ENCODE results near the gene GIN1.
"Not testable (repeated sequence)": the region's sequence is repeated elsewhere in the genome, so short reads cannot be mapped to it uniquely, and the experiment has no call there.

GIN1 gene

DNA sequence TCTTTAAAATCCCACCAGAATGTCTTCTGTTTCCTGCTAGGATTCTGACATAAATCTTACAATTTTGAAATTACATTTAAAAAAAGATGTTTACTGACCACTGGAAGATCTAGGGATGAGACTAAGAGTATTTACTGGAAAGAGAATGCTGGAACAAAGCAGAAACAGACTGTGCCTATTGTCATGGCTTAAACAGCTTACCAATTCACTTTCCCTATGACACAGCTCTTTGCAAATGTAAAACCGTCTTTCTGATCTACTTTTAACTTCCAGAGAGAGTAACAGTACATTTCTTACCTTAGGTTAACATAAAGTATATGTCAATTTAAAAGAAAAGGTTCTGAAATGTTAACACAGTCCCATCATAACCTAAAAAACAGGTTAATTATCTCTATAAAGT is 10.7 kb downstream of the GIN1 start:
- no peak for ATAC-seq
- DNase-seq, result no peak

DNA sequence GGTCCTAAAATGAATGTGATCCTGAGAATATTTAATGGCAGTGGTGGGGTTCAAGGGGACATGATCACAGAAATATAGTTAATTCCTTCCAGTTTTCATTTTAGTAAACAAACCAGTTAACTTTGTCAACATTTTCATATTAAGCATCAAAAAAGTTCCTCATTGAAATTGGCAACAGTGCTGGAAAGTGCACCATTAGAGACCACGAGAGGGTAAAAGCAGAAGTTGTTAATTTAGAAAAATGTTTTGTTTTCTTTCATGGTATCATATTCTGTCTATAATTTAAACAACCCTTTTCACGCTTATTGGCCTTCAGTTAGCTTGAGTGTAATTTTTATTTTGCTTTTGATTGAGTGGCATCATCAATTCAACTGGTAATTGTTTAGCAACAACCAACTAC is 11.9 kb downstream of the GIN1 start:
- ATAC-seq (no peak), DNase-seq (no peak)

DNA sequence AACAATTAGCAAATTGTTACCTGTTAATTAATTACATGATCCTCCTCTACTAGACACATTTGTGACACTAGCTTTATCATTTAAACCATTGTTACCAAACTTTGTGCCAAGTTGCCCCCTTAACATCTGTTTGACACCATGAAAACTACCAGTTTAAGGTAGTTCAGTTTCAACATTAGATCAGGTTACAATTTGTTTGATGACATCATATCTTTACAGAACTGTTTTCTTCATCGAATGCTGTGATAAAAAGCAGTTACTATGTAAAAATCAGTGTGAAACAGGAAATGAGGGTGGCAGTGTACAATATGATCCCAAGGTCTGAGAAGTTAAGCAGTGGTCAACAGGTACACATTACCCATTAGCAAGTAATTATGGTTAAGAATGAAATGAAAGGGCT is 17.7 kb downstream of the GIN1 start:
- DNase-seq (no peak), ATAC-seq (no peak)

DNA sequence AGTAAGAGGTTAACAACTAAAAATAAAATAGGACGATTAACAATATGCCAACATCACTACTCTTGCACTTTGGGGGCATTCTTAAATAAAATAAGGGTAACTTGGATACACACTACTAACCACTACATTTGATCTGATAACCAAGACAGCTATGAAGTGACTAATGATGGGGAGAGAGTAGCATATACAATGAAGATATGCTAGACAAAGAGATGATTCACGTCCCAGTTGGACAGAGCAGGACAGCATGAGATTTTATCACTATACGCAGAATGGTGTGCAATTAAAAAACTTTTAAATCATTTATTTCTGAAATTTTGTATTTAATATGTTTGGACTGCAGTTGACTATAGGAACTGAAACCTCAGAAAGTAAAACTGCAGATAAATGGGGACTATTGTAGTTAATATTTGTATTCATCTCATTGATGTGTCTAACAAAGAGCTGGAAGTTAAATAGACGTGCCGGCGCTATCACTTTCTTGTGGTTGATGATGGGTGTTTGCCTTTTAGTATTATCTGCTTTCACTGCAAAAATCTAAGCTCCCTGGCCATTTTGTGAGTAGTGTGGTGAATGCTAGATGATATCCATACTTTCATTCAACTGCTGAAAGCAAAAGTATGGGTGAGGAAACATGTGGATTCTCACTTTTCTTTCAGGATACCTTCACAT is 18.7 kb downstream of the GIN1 start:
- ATAC-seq (no peak), DNase-seq (no peak)

DNA sequence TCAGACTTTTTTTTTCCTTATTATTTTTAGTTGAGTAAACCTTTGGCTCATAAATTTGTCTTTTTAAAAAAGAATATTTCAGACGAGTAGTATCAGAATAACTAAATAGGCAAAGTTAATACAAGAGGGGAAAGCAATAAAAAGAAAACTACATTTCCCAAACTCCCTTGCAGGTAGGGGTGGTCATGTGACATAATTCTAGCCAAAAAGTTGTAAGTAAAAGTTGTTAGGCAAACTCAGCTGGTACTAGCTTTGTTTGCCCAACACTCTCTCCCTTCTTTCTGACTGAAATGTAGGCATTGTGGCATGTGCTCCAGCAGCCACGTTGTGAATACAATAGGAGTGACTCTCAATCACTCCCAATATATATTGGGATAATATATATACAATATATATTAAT is 20.9 kb downstream of the GIN1 start:
- ATAC-seq (no peak), DNase-seq (no peak)

DNA sequence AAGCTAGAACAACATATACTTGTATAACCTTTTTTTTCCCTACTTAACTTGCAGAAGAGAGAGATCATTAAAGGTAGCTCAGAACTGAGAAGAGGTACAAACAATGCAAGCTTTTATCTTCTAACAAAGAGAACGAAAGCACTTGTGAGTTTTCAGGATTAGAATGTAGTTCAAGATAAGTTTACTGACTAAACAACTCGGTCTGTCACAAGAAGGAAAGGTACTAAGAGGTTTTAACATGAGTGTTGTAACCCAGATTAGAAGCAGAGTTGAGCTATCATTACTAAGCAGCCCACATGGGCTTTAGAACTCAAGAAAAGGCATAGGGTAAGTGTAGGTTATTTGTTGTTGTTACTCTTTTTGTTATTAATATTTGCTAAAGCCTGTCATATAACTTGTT is 25.2 kb downstream of the GIN1 start:
- DNase-seq (no peak), ATAC-seq (no peak)

DNA sequence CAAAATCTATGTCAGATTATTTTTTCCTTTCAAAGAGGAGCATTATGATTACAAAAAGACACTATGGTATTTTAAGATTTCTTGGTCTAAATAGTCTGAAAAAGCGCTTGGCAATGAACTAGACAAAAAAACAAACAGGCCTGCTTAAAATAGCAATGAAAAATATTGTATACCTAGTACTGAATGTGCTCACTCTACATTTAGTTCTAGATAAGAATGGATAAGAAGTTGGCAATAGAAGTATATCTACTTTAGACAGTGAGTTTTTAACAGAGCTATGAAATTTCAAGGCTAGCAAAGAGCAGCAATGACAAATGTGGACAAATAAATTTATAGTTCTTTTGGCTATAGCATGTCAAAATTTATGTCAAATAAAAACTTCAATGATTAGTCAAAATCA is 26.2 kb downstream of the GIN1 start:
- ATAC-seq (no peak), DNase-seq (no peak)

DNA sequence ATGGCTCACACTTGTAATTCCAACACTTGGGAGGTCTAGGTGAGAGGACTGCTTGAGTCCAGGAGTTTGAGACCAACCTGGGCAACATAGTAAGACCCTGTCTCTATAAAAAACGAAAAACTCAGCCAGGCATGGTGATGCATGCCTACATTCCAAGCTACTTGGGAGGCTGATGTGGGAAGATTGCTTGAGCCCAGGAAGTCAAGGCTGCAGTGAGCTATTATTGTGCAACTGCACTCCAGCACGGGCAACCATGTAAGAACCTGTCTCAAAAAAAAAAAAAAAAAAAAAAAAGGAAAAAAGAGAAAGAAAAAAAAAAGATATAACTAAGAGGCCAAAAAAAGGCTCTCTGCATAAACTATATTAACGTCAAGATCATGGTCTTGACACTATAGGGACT is 27.3 kb downstream of the GIN1 start:
- ATAC-seq (no peak), DNase-seq (no peak)

DNA sequence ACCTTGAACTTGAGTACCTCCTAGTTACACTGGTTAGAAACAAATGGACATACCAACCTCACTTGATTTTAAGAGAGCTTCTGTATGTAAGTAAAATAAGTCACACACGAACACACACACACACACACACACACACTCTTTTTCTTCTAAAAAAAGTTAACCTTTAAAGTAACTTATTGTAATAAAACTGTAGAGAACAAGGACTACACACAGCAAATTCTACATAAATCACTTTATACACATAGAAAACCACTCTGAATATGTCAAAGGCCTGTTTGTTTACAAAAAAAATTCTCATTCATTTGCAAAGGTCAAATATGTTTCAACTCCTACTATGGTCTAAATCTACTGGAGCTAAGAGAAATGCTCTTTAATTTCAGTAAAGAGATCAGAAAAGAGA is 29.1 kb downstream of the GIN1 start:
- DNase-seq (no peak), ATAC-seq (no peak)

DNA sequence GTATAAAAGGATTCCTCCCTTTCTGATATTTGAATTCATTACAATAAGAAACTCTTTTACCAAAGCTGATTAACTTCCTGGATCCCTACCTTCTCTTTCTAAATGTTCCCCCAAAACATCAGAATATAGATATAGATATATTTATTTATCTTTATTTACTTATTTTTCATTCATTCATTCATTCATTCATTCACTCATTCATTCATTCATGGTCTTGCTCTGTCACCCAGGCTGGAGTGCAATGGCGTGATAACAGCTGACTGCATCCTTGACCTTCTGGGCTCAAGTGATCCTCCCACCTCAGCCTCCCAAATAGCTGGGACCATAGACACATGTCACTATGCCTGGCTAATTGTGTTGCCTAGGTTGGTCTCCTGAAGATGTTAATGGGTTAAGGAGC is 30.7 kb downstream of the GIN1 start:
- DNase-seq (no peak), ATAC-seq (no peak)

DNA sequence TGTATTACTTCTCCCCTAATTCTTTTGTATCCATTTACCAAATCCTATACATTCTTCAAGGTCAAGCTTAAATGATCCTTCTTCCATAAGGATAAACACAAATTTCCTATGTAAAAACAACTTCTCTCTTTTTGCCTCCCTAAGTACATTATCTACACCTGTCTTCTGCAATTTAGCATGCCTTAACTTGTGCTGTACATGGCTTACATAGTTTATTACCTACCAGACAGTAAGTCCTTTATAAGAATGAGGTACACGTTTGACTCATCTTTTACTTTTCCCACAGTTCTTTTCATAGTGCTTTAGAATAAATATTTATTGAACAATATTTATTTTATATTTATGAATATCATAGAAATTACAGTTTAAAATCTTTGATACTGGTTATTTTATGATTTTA is 33.4 kb downstream of the GIN1 start:
- DNase-seq, result no peak

DNA sequence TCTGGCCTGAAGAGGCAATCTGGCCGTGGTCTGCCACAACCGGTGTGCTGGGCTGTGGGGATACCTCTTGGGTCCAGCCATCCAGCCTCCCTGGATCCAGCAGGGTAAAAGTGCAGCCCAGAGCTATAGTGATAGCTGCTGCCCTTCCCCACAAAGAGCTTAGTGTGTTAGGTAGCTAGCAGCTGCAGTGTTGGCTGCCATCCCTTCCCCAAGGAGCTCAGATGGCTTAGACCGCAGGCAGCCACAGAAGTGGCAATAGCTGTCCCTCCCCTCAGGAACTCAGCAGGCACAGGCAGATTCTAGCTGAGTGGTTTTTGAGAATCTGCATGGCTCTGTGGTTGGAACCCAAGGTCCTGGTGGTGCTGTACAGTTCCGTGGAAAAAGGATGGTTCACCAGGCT is 40.1 kb downstream of the GIN1 start:
- ATAC-seq (no peak), DNase-seq (no peak)

More for the DNA sequence above, 33.4 kb downstream of the GIN1 start:
- no peak for ATAC-seq

DNA sequence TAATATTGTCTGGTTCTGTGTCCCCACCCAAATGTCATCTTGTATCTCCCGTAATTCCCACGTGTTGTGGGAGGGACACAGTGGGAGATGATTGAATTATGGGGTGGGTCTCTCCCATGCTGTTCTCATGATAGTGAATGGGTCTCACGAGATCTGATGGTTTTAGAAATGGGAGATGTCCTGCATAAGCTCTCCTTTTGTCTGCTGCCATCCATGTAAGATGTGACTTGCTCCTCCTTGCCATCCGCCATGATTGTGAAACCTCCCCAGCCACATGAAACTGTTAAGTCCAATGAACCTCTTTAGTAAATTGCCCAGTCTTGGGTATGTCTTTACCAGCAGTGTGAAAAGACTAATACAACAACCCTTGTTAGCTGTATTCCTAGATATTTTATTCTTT is 44.5 kb downstream of the GIN1 start:
- DNase-seq, result no peak
- ATAC-seq, result no peak

DNA sequence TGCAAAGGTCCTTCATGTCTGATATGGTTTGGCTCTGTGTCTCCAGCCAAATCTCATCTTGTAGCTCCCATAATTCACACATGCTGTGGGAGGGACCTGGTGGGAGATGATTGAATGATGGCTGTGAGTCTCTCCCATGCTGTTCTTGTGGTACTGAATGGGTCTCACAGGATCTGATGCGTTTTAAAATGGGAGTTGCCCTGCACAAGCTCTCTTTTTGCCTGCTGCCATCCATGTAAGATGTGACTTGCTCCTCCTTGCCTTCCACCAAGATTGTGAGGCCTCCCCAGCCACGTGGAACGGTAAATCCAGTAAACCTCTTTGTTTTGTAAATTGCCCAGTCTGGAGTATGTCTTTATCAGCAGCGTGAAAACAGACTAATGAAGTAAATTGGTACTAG is 46.4 kb downstream of the GIN1 start:
- ATAC-seq, DNase-seq: not testable (repeated sequence)

DNA sequence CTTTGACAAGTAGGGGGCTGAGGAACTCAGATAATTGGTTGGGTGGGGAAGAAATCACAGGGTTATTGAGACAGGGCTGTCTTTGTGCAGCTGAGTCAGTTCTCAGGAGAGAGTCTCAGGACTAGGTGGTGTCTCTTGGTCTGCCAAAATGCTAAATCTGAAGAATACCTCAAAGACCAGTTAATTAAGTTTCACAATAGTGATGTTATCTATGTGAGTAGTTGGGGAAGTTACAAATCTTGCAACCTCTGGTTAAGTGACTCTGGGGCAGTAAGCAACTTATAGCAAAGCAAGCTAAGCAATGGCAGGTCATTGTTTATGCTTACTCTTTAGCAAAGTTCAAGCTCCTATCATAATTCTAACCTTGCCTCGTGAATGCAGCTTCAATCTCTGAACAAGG is 53.6 kb downstream of the GIN1 start:
- no peak for ATAC-seq
- DNase-seq, result no peak

DNA sequence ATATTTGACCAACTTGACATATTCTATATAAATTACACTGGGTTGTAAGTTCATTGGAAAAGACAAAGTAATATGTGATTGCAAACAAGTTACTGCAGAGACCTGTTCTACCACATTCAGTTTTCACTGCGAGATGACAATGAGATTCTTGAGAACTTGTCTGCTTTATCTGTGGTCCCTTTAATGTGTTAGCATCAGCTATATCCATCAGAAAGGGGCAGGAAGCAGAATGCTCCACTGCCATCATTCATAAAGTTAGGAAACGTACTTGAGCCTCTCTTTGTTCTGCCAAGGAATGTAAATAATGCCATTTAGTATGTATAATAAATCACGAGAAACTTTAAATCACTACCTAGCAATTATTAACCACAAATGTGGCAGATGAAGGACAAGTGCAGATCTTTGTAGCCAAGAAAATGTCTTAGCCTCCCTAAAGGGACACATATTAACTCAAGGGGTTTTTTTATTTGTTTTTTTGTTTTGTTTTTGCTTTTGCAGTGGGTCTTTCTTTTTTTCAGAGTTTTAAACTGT is 59.4 kb downstream of the GIN1 start:
- ATAC-seq (no peak), DNase-seq (no peak)

DNA sequence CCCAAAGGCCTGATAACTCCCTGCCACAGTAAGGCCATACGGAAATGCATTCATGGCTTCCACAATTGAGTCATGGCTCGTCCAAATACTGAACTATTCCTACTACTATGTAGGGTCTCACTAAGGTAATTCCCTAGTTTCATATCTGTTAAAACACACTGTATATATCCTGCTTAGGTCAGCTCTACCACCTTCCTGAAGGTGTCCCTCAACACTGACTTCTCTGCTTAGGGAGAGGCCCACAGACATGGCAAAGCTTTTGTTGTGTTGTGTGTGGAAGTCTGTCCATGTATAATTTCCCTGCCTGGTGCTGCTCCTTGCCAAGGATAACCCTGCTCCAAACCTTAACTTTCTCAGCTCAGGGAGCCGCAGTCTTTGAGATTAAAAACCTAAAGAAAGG is 60.4 kb downstream of the GIN1 start:
- DNase-seq, result no peak

DNA sequence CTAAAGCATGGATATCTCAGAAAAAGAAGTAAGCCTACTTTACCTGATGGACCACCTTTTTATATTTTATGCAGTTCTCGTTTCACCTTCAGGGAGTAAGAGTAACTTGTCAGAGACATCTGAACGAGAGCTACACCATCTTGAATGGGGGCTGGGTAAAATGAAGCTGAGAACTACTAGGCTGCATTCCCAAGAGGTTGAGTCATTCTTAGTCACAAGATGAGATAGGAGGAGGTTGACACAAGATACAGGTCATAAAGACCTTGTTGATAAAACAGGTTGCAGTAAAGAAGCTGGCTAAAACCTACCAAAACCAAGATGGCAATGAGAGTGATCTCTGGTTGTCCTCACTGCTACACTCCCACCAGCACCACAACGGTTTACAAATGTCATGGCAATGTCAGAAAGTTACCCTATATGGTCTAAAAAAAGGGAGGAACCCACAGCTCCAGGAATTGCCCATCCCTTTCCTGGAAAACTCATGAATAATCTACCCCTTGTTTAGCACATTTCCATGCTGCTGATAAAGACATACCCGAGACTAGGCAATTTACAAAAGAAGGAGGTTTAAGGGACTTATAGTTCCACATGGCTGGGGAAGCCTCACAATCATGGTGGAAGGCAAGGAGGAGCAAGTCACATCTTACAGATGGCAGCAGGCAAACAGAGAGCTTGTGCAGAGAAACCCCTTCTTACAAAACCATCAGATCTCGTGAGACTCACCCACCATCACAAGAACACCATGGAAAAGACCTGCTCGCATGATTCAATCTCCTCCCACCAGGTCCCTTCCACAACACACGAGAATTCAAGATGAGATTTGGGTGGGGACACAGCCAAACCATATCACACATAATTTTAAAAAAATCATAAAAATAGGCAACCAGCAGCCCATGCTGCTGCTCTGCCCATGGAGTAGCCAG is 62.5 kb downstream of the GIN1 start:
- no peak for DNase-seq
- no peak for ATAC-seq

More for the DNA sequence above, 60.4 kb downstream of the GIN1 start:
- no peak for ATAC-seq

DNA sequence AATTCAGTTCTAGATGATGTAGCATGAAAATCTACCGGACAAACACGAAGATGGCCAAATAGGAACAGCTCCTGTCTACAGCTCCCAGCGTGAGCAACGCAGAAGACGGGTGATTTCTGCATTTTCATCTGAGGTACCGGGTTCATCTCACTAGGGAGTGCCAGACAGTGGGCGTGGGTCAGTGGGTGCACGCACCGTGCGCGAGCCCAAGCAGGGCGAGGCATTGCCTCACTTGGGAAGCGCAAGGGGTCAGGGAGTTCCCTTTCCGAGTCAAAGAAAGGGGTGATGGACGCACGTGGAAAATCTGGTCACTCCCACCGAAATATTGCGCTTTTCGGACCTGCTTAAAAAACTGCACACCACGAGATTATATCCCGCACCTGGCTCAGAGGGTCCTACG is 73.2 kb downstream of the GIN1 start:
- DNase-seq, ATAC-seq: not testable (repeated sequence)

DNA sequence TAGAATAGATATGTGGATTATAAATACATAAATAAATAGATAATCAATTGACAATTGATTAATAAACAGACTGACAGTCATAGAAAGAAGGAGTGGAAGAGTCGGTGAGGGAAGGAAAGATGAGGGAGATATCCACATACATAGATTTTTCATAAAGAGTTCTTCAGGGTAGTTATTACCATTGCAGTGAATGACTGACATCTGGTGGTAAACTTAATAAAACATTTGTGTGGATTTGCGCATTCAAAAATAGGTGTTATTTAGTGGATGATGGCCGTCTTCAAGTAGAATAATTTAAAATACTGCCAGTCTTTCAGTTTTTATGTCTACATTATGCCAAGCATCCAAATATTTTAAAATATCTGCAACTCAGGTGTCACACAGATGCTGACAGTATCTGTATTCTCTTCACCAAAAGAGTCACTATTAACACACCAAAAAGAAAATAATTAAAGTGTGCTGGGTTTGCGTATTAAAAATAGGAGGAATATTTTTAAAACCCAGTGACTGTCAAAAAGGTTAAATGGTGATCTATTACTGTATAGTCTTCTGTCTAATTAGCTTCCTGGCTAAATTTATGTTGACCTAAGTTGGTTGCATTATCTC is 78.8 kb downstream of the GIN1 start:
- no peak for DNase-seq

DNA sequence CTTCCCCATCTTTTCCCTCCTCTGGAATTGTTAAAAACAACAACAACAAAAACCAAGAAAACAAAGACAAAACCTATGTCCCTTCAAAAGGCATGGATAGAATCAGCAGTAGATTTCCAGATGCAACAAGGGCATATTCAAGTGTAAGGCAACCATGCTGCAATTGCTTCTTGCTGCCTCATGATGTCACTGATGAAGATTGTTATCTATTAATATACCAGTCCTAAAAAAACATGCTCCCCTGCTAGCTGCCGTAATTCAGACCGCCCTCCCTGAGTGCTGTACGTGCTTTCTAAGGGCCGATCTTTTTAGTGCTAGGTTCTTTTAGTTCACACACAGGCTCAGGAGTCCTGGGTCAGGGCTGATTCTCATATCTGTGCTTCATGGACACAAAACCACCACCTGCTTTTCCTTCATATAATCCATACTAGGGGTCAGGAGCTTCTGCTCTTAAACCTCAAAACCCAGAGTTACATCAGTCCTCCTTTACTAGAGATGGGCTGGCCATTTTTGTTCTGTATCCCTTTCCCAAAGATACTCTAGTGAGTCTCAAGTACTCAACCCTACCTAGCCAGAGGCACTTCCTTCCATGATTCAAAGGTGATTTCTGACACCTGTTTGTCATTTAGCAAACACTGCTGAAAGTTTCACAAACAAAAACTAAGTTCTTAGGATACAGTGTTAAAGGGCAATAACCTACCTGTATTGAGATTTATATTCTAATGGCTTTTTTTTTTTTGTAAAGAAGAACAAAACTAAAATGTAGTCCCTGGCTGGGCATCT is 82.1 kb downstream of the GIN1 start:
- DNase-seq (no peak), ATAC-seq (no peak)

More for the DNA sequence above, 78.8 kb downstream of the GIN1 start:
- no peak for ATAC-seq

DNA sequence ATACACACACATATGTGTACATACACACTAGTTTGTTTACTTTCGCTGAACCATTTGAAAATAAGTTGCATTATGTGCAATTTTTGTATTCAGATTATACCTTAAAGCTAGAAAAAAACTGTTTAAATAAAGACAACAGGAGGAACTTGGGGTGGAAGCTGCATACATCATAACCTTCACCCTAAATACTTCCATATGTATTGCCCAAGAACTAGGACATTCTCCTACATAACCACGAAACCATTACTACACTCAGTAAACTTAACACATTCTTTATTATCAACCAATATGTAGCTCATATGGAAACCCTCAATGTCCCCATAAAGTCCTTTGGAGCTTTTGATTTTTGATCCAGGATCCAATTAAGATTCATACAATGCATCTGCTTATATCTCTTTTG is 83.3 kb downstream of the GIN1 start:
- DNase-seq (no peak), ATAC-seq (no peak)
